Measurements from ENCODE around the gene AUTS2.

- TF ChIP-seq POLR2A (IDR thresholded peaks at IDR 0.05; ENCODE audit: low read depth, low read length) (no peak), POU2F2 (IDR thresholded peaks at IDR 0.05; ENCODE audit: low read depth, low read length) (no peak), TAF1 (IDR thresholded peaks at IDR 0.05; ENCODE audit: low read depth, low read length) (no peak), POLR2AphosphoS5 (IDR thresholded peaks at IDR 0.05; ENCODE audit: low read depth, low read length) (no peak), PAX5 (IDR thresholded peaks at IDR 0.05; ENCODE audit: insufficient read depth, low read length, severe bottlenecking) (no peak)
Measured at GRCh38 chr7:70595370-70595754, 997.1 kb downstream of the AUTS2 start.

All from GM12891 (cell line).